K562 (cell line): ENCODE measurements around the gene GRB10.

Experiments
- CBX3 ChIP-seq, 2 experiments: IDR thresholded peaks; 1 replicate in 1 of 2; 2 replicates in 1 of 2; pipeline ENCODE4 v1.6.1; 2012; ENCODE audit warnings: inconsistent platforms in 2 of 2, low read length in 2 of 2, borderline replicate concordance in 1 of 2, control low read depth in 1 of 2
- CREB1 ChIP-seq, 2 experiments: sonication (generic) in 1 of 2; formaldehyde crosslinking in 1 of 2; IDR thresholded peaks; 2 replicates each; pipeline versions ENCODE4 v1.6.1 to v1.8.0; 2012 to 2022; ENCODE audit warnings: inconsistent platforms in 1 of 2, mild to moderate bottlenecking in 1 of 2, missing genetic modification reagents in 1 of 2, moderate library complexity in 1 of 2
- CTCF ChIP-seq, 3 experiments: IDR thresholded peaks in 2 of 3; conservative IDR thresholded peaks in 1 of 3; 2 replicates each; pipeline ENCODE4 v1.5.1; 2011 to 2012; ENCODE audit warnings: low read length in 3 of 3, mild to moderate bottlenecking in 3 of 3, control low read depth in 2 of 3, improper control_type of control experiment in 1 of 3, inconsistent platforms in 1 of 3, low read depth in 1 of 3, mixed read lengths in 1 of 3, moderate library complexity in 1 of 3; ENCODE audit not compliant: insufficient read depth in 2 of 3

DNA sequence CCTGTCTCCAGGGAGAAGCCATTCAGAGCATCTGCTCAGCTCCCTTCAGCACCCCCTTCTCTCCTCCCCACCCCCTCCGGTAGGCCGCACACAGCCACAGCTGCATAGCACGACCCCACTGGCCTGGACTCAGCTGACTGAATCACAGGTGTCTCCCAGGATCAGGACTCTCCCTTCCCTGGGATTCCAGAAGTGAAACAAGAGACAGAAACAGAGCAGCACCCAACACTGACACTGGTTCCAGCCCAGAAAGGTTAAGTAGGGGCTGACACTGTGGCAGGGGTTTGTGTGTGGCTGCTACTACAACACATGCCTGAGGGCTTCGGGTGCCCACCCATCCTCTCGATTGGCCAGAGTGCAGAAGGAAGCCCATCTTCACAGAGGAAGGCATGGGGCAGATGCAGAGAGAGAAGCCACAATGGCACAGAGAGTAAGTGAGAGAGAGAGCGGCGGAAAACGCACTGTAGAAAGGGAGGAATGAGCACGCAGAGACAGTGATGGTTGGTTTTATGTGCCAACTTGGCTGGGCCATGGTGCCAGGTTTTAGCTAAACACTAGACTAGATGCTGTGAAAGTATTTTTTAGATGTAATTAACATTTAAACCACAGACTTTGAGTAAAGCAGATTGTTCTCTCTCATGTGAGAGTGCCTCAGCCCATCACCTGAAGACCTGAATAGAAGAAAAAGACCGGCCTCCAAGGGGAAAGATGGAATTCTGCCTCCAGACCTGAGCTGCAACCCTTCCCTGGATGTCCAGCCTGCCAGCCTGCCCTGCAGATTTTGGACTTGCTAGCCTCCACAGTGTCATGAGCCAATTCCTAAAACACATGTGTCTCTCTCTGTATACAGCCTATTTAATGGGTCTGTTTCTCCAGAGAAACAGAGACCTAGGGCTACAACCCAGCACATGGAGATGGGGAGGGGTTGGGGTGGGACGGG, 107.5 kb downstream of the GRB10 start:
- no peak for TF ChIP-seq CBX3 (IDR thresholded peaks at IDR 0.05; ENCODE audit: borderline replicate concordance in 1 of 2, low read length in 2 of 2)
- no peak for TF ChIP-seq CTCF (IDR thresholded peaks at IDR 0.05 in 2 of 3, conservative IDR thresholded peaks at IDR 0.05 in 1 of 3; ENCODE audit: insufficient read depth in 2 of 3, low read depth in 1 of 3, low read length in 3 of 3)
- no peak for TF ChIP-seq CREB1 (IDR thresholded peaks at IDR 0.05)
- TF ChIP-seq CREB1 (CRISPR knock-in tag; IDR thresholded peaks at IDR 0.05), result no peak
